Activated T-cell treated with anti-CD3 and anti-CD28 coated beads for 1 hour (primary cell): ENCODE data around the gene INTS11.
A peak's percentile ranks its signal among the peaks of the same experiment; 100 is the strongest.

Experiments used
- DNase-seq: peaks from one replicate; pipeline ENCODE4 v3.0.0-alpha.2; 2020; ENCODE audit warnings: low read depth

Gene INTS11

GRCh38 chr1:1285102-1285571 lies 39.3 kb downstream of the INTS11 start:
- DNase-seq: no peak

- DNase-seq: no peak
Measured at GRCh38 chr1:1284221-1285101, 40.0 kb downstream of the INTS11 start.

GRCh38 chr1:1283821-1284220 lies 40.6 kb downstream of the INTS11 start:
- DNase-seq: no peak

DNA sequence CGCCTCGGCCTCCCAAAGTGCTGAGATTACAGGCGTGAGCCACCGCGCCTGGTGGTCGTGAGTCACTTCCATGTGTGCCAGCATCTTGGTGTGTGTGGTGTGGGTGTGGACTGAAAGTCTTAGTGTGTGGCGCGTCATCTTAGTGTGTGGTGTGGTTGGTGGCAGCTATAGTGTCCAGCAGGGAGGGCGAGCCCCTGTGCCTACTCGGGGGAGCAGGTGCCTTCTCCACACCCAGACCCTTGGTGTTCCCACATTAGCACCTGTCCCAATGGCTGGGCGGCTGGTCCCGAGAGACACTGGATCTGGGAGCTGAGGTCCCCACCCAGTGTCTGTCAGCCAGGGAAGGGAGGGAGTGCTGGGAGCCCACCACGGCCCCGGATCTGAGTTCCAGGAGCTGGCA lies 41.5 kb downstream of the INTS11 start:
- DNase-seq: no peak

GRCh38 chr1:1281533-1282321 lies 42.7 kb downstream of the INTS11 start:
- DNase-seq: no peak

DNA sequence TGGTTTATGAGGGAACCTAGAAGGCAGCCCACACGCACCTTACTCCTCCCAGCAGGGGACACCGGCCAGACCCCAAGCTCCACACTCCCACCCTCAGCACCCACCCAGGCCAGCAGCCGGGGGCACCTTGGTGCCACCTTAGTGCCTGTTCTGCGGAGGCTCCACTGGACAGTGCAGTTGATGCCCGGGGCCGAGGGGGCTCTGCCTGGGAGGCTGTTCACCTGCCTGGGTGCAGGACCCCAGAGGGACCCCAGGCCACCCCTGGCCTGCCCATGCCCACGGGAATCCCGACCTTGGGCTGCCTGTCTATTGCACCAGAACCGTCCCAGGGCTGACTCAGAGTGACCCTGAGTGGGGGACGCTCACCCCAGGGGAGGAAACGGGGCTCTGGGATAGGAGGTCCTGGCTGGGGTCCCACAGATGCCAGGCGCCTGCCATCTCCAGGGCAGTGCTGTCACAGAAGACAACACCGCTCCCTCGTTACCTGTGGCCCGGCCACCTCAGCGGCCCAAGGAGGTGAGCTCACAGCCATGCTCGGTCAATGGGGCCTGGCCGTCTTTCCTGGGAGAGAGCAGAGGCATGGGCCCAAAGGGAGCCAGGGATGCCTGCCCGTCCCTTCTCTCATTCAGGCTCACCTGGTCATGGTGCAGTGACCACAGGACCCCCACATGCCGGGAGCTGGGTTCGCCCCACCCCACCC lies 43.5 kb downstream of the INTS11 start:
- no peak for DNase-seq

DNA sequence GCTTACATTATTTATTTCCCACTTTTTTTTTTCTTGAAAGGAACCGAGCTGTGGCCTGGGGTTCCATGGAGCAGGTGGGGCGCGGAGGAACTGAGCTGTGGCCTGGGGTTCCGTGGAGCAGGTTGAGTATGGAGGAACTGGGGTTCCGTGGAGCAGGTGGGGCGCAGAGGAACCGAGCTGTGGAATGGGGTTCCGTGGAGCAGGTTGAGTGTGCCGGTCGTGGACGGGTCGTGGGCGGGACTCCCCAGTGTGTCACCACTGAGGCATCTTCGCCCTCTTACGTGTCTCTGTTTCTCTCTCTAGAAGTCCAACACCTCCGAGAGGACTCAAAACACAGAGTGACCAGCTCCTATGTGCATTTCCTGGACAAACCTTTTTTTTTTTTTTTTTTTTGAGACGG lies 45.4 kb downstream of the INTS11 start:
- DNase-seq: no peak

GRCh38 chr1:1278620-1279019 lies 45.8 kb downstream of the INTS11 start:
- DNase-seq: no peak

DNA sequence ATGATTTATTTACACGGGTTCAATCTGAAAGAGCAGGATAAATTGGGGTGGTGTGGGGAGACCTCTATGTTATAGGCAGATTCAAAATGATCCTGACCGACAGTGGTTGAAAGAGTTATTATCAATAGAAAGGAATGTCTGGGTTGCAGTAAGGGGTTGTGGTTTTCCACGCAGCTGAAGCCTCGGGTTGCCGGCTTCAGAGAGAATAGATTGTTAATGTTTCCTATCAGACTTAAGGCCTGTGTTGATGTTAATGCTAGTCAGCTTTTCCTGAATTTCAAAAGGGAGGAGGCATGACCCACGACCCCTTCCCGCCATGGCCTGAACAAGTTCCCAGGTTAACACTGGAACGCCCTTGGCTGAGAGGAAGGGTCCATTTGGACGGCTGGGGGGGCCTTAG lies 48.6 kb downstream of the INTS11 start:
- no peak for DNase-seq

- no peak for DNase-seq
Measured at GRCh38 chr1:1274931-1275431, 49.5 kb downstream of the INTS11 start.

DNA sequence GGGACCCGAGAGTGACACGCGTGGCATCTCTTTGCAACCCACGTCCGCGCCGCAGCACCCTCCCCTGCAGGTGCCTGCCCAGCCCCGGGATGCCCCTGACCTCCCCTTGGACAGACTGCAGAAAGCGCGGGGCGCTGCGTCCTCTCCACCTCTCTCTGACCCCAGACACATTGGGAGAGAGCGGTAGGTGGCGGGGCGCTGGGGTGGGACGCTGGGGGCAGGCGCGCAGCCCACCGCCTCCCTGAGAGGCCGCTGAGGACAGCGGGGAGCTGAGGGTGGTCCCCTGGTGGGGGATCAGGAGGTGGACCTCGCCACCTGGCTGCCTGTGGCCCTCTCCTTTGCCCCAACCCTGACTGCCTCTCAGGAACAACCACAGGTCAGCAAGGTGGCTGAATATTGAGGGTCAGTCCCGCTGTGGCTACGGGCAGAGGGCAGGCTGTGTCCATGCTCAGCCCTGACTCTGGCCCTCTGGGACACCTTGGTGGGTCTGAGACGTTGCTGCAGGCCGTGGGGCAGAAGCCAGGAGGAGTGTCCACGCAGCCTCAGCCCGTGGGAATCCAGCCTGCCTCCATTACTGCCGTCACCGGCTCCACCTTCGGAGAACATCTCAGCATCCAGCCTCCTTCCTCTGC lies 50.0 kb downstream of the INTS11 start:
- no peak for DNase-seq

GRCh38 chr1:1273512-1274298 lies 50.8 kb downstream of the INTS11 start, which contains the start of gene UBE2J2:
UBE2J2 (minus strand) TSS chr1:1273854; CDS start chr1:1267992, 5,862 bp downstream.
- DNase-seq: peak; percentile 91

DNA sequence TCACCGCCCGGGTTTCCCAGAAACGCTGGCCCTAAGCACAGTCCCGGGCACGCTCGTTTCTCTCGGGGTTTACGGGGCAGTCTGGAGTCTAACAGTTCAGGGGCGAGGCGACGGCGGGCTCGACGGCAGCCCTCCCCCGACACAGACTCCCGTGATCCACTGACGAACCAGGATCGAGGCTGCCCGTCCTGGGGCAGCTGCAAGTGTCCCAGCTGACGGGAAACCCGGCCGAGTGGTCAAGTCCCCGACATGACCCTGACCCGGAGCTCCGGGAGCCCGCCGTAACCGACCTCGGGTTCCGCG lies 51.3 kb downstream of the INTS11 start:
- DNase-seq: no peak

GRCh38 chr1:1272341-1273208 lies 51.9 kb downstream of the INTS11 start:
- DNase-seq: no peak

DNA sequence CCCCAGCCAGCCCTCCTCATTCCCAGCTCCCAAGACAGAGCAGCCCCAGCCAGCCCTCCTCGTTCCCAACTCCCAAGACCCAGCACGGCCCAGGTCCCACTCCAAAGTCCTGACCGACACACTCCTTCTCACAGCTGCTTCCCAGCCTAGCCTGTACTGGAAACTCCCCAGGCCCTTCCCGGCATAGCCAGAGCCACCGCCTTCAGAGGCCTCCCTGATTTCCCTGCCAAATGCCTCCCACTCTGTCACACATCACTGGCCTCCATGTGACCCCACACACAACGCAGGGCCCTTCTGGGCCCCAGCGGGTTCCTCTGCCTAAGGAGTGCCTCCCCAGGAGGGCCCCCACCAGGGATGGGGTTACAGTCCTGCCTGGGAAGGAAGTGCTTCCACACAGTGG lies 53.6 kb downstream of the INTS11 start:
- no peak for DNase-seq

DNA sequence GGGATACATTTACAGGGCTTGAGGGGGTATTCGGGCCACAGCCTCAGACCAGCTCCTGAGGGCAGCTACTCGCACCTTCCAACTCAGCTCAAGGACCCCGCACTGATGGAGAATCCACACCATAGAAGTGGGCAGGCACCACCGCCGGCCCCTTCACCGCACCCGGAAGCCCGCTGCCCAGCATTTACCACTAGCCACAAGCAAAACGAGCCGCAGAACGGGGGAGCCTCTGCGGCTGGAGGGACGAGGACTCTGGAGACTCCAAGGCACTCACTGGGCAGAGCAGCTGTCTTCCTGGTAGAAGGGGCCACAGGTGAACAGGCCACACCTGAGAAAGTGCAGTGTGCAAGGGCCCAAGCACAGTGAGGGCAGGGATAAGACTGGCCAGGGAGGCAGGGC lies 56.2 kb downstream of the INTS11 start:
- no peak for DNase-seq

DNA sequence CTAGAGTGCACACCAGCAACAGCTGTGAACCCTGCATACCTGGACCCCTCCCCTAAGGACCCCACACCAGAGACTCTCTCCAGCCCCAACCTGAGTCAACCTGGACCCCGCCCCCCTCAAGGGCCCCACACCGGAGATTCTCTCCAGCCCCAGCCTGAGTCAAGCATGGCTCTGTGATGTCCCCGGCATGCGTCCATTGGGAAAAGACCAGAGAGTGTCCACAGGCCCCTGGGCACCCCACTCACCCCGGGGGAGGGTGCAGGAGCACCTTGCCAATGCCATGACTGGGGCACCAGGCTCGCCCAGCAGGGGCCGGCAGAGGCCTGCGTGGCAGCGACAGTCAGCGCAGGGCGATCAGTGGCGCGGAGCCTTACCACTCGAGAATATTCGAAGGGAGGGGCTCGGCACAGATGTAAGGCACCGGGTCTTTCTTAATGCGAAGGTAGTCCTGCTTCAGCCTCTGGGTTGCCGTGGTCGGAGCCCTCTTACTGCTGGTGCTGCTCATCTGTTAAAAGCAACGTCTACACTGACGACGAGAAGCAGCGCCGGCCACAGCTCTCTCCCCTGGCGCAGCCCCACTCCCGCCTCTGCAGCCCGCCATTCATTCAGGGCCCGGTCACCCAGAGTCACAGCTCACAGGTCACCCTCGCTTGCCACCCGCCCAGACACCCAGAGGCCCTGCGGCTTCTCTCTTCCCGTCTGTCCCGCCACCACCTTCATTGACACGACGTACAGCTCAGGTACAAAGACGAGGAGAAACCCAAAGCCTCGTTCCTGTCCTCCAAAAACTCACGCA lies 56.8 kb downstream of the INTS11 start:
- DNase-seq: no peak

DNA sequence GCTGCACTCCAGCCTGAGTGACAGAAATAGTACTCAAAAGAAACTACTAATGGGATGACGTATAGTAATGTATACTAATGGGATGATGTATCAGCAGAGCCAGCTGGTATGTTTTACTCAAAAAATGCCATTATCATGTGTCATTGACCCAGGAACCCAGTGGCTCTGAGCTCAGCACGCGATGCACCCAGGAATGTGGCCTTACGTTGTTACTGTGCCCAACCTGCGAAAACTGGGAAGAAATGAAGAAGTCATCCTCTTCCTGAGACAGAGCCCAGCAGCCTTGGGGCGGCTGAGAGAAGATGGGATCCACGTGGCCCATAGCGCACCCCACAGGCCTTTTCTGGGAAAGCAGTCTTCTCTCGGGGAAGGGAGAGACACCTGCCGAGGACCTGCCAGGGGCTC lies 59.6 kb downstream of the INTS11 start:
- DNase-seq: no peak

GRCh38 chr1:1264026-1264425 lies 60.4 kb downstream of the INTS11 start:
- DNase-seq: no peak
